ENCODE results near the gene GNB1L. TPM values are rescaled to one million over a fixed set of nuclear protein-coding genes. Genes with fewer than 3 reads are reported as not detected.

The GNB1L gene
- total RNA-seq, 1 donor, result 4.0 TPM

GRCh38 chr22:19763458-19764298 is 91.0 kb downstream of the GNB1L start:
- no peak for DNase-seq (ENCODE audit: insufficient read length, low spot score, missing footprints)
- H2AFZ ChIP-seq (ENCODE audit: low read length), result no peak overlapping the region
- H3K36me3 ChIP-seq (ENCODE audit: insufficient read depth, low read length), result no peaks in the 10 kb centered on the region
- no peaks in the 10 kb centered on the region for H3K4me1 ChIP-seq (ENCODE audit: insufficient read depth, low read length)
- TF ChIP-seq CTCF (IDR thresholded peaks at IDR 0.05; ENCODE audit: extremely low read depth, low read depth, low read length), result no peak
- no peaks in the 10 kb centered on the region for H4K20me1 ChIP-seq (ENCODE audit: insufficient read depth, low read length)
- no peak overlapping the region for H3K4me3 ChIP-seq (ENCODE audit: insufficient read depth, low read length)
- no peak overlapping the region for H3K27ac ChIP-seq (ENCODE audit: low read depth, low read length)
- no peaks in the 10 kb centered on the region for H3K79me2 ChIP-seq (ENCODE audit: insufficient read depth, low read length)
- no peak overlapping the region for H3K4me2 ChIP-seq (ENCODE audit: insufficient read depth, low read length)
- H3K27me3 ChIP-seq (ENCODE audit: insufficient read depth, low read length), result peaks cover 55% of the 10 kb centered on the region
- H3K9me3 ChIP-seq (ENCODE audit: low read depth, low read length), result no peaks in the 10 kb centered on the region

- Histone ChIP-seq H3K4me3 (ENCODE audit: insufficient read depth, low read length) (no peak overlapping the region), H3K4me2 (ENCODE audit: insufficient read depth, low read length) (no peak overlapping the region), H2AFZ (ENCODE audit: low read length) (no peak overlapping the region), H3K36me3 (ENCODE audit: insufficient read depth, low read length) (no peaks in the 10 kb centered on the region), H3K9me3 (ENCODE audit: low read depth, low read length) (no peaks in the 10 kb centered on the region), H3K27me3 (ENCODE audit: insufficient read depth, low read length) (peaks cover 59% of the 10 kb centered on the region), H3K79me2 (ENCODE audit: insufficient read depth, low read length) (no peaks in the 10 kb centered on the region), H3K4me1 (ENCODE audit: insufficient read depth, low read length) (no peaks in the 10 kb centered on the region), H4K20me1 (ENCODE audit: insufficient read depth, low read length) (no peaks in the 10 kb centered on the region), H3K27ac (ENCODE audit: low read depth, low read length) (no peak overlapping the region)
- DNase-seq (ENCODE audit: insufficient read length, low spot score, missing footprints), result no peak
- no peak for TF ChIP-seq CTCF (IDR thresholded peaks at IDR 0.05; ENCODE audit: extremely low read depth, low read depth, low read length)
Observed at GRCh38 chr22:19762568-19763457, 91.9 kb downstream of the GNB1L start.

GRCh38 chr22:19761725-19762567 is 92.7 kb downstream of the GNB1L start:
- Histone ChIP-seq H3K4me1 (ENCODE audit: insufficient read depth, low read length) (no peaks in the 10 kb centered on the region), H3K4me2 (ENCODE audit: insufficient read depth, low read length) (no peak overlapping the region), H3K79me2 (ENCODE audit: insufficient read depth, low read length) (no peaks in the 10 kb centered on the region), H4K20me1 (ENCODE audit: insufficient read depth, low read length) (no peaks in the 10 kb centered on the region), H3K27me3 (ENCODE audit: insufficient read depth, low read length) (peaks cover 58% of the 10 kb centered on the region), H2AFZ (ENCODE audit: low read length) (no peak overlapping the region), H3K27ac (ENCODE audit: low read depth, low read length) (no peak overlapping the region), H3K4me3 (ENCODE audit: insufficient read depth, low read length) (no peak overlapping the region), H3K9me3 (ENCODE audit: low read depth, low read length) (no peaks in the 10 kb centered on the region), H3K36me3 (ENCODE audit: insufficient read depth, low read length) (no peaks in the 10 kb centered on the region)
- DNase-seq (ENCODE audit: insufficient read length, low spot score, missing footprints), result no peak
- no peak for TF ChIP-seq CTCF (IDR thresholded peaks at IDR 0.05; ENCODE audit: extremely low read depth, low read depth, low read length)
